ENCODE data around the gene ITGA1.

ITGA1 gene

DNA sequence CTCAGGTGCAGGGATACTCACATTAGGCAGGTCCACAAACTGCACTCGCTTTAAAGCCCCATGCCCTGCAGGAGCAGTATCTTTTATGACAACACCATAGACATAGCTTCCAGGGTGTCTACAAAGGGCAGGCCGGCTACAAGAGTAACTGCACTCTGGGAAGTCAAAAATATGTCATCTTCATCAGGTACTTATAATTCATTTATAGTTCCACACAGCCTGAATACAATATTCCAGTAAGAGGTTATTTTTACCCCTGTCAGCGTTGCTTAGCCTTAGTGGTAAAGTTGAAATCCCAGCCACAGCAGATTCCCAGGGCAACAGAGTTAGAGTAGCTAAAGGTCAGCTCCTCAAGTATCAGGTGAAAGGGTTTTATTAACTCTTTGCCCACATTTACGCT, 119.1 kb downstream of the ITGA1 start:
- H3K27ac Mint-ChIP-seq = no peak overlapping the region
- no peaks in the 10 kb centered on the region for H3K36me3 Mint-ChIP-seq
- ATAC-seq (replicated peaks) = no peak

GRCh38 chr5:52909192-52909591, 121.5 kb downstream of the ITGA1 start:
- DNase-seq = no peak

More for the DNA sequence above, 119.1 kb downstream of the ITGA1 start:
- H3K27me3 Mint-ChIP-seq = no peaks in the 10 kb centered on the region
- no peaks in the 10 kb centered on the region for H3K9me3 Mint-ChIP-seq
- H3K4me3 Mint-ChIP-seq = no peak overlapping the region
- no peak for DNase-seq
- no peaks in the 10 kb centered on the region for H3K4me1 Mint-ChIP-seq

DNA sequence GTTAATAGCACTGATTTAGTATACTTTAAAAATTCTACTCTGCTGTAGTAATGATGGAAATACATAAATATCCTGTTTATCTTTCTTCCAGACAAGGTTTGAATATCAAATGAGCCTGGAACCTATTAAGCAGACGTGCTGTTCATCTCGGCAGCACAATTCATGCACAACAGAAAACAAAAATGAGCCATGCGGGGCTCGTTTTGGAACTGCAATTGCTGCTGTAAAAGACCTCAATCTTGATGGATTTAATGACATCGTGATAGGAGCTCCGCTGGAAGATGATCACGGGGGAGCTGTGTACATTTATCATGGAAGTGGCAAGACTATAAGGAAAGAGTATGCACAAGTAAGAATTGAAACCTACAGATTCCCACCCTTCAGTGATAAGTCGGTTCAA, 122.4 kb downstream of the ITGA1 start:
- H3K27me3 Mint-ChIP-seq = peaks cover under 1 to 3% of the 10 kb centered on the region in 2 donors
- peaks cover 0 to under 1% of the 10 kb centered on the region in 2 donors for H3K4me1 Mint-ChIP-seq
- DNase-seq = no peak
- ATAC-seq (replicated peaks) = no peak
- no peaks in the 10 kb centered on the region for H3K9me3 Mint-ChIP-seq
- H3K36me3 Mint-ChIP-seq = no peaks in the 10 kb centered on the region
- H3K4me3 Mint-ChIP-seq = no peak overlapping the region
- H3K27ac Mint-ChIP-seq = no peak overlapping the region

More at GRCh38 chr5:52909192-52909591, 121.5 kb downstream of the ITGA1 start:
- H3K27ac Mint-ChIP-seq = no peak overlapping the region
- no peak overlapping the region for H3K4me3 Mint-ChIP-seq
- no peaks in the 10 kb centered on the region for H3K4me1 Mint-ChIP-seq
- ATAC-seq (replicated peaks) = no peak
- no peaks in the 10 kb centered on the region for H3K27me3 Mint-ChIP-seq
- H3K36me3 Mint-ChIP-seq = no peaks in the 10 kb centered on the region
- no peaks in the 10 kb centered on the region for H3K9me3 Mint-ChIP-seq

- Mint-ChIP-seq H3K36me3 (no peaks in the 10 kb centered on the region), H3K9me3 (no peaks in the 10 kb centered on the region), H3K4me1 (peaks cover 4 to 8% of the 10 kb centered on the region in 2 donors), H3K4me3 (peak overlapping the region; percentile 53 to 68), H3K27me3 (peaks cover 7 to 14% of the 10 kb centered on the region in 2 donors), H3K27ac (no peak overlapping the region)
- ATAC-seq (replicated peaks) (peak; percentile 92 to 95), DNase-seq (peak; percentile 18)
Measured at GRCh38 chr5:52915176-52915875, 127.6 kb downstream of the ITGA1 start.

- no peaks in the 10 kb centered on the region for H3K4me1 Mint-ChIP-seq
- ATAC-seq (replicated peaks) (no peak), DNase-seq (no peak)
- H3K9me3 Mint-ChIP-seq = no peaks in the 10 kb centered on the region
- H3K4me3 Mint-ChIP-seq = no peak overlapping the region
- H3K27ac Mint-ChIP-seq = no peak overlapping the region
- peaks cover 7 to 11% of the 10 kb centered on the region in 2 donors for H3K27me3 Mint-ChIP-seq
- no peaks in the 10 kb centered on the region for H3K36me3 Mint-ChIP-seq
Measured at GRCh38 chr5:52920929-52921328, 133.2 kb downstream of the ITGA1 start.

DNA sequence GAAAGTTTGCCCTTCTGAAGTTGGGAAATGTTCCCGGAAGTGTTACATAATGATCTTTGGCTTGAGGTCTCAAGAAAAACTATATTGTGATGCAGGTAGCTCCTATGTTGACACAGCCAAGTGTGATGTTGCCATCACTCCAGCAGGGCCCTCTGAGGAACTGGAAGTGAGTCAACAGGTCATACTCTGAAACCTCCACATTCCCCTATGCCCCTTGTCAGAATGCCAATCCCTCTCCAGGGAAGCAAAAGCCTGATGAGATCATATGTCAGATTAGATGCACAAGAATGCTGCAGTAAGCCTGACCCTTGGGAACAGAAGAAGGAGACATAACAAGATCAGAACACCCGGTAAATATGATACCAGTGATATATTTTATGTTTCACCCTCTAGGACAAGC, 134.7 kb downstream of the ITGA1 start:
- ATAC-seq (replicated peaks) = peak in 1 of 2 donors; percentile 22
- DNase-seq = no peak
- Mint-ChIP-seq H3K27me3 (peaks cover 6 to 7% of the 10 kb centered on the region in 2 donors), H3K27ac (no peak overlapping the region), H3K4me3 (no peak overlapping the region), H3K9me3 (no peaks in the 10 kb centered on the region), H3K36me3 (no peaks in the 10 kb centered on the region), H3K4me1 (no peaks in the 10 kb centered on the region)

DNA sequence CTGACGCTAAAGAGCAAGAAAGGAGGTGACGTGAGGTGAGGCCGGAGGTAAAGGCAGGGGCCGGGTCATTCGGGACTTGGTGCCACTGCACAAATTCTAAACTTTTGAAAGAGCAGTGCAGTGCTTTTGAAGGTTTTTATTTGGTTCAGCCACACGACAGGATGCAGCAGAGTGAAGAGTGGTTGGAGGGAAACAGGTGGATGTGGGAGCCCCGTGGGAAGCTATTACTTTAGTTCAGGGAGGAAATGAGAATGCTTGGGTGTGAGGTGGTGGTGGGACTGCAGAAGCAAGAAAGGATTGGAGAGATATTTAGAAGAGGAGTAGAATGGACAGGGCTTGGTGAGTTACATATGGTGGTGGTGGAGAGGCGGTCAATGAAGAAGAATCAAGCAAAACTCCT, 136.7 kb downstream of the ITGA1 start:
- Mint-ChIP-seq H3K4me1 (peaks cover 0 to 3% of the 10 kb centered on the region in 2 donors), H3K9me3 (no peaks in the 10 kb centered on the region), H3K27ac (no peak overlapping the region), H3K4me3 (no peak overlapping the region), H3K27me3 (peaks cover 6 to 7% of the 10 kb centered on the region in 2 donors), H3K36me3 (no peaks in the 10 kb centered on the region)
- ATAC-seq (replicated peaks) (no peak), DNase-seq (no peak)

DNA sequence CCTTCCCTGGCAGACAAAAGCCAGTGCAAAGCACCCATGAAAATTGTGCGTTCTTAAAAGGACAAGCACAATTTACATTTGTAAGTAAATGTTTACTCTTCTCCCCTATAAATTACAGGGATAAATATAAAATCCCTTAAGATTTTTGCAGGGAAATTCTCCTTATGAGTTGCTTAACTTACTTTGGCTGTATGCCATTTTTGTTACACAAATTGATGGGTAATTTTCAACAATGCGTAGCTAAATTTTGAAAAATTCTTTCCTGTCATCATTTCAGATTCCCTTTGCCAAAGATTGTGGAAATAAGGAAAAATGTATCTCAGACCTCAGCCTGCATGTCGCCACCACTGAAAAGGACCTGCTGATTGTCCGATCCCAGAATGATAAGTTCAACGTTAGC, 137.3 kb downstream of the ITGA1 start:
- H3K27me3 Mint-ChIP-seq = peaks cover 6 to 7% of the 10 kb centered on the region in 2 donors
- ATAC-seq (replicated peaks) = no peak
- H3K27ac Mint-ChIP-seq = no peak overlapping the region
- DNase-seq = no peak
- H3K36me3 Mint-ChIP-seq = no peaks in the 10 kb centered on the region
- H3K9me3 Mint-ChIP-seq = no peaks in the 10 kb centered on the region
- H3K4me3 Mint-ChIP-seq = no peak overlapping the region
- H3K4me1 Mint-ChIP-seq = peaks cover 0 to 3% of the 10 kb centered on the region in 2 donors

GRCh38 chr5:52928689-52929088, 141.0 kb downstream of the ITGA1 start:
- DNase-seq (no peak), ATAC-seq (replicated peaks) (peak; percentile 27 to 34)
- Mint-ChIP-seq H3K4me3 (no peak overlapping the region), H3K4me1 (peaks cover 0 to 3% of the 10 kb centered on the region in 2 donors), H3K27me3 (peaks cover 6 to 7% of the 10 kb centered on the region in 2 donors), H3K36me3 (no peaks in the 10 kb centered on the region), H3K27ac (no peak overlapping the region), H3K9me3 (no peaks in the 10 kb centered on the region)

GRCh38 chr5:52938226-52938625, 150.5 kb downstream of the ITGA1 start:
- no peaks in the 10 kb centered on the region for H3K4me1 Mint-ChIP-seq
- no peak overlapping the region for H3K4me3 Mint-ChIP-seq
- no peak for DNase-seq
- H3K9me3 Mint-ChIP-seq = no peaks in the 10 kb centered on the region
- no peak overlapping the region for H3K27ac Mint-ChIP-seq
- H3K27me3 Mint-ChIP-seq = peaks cover 7 to 9% of the 10 kb centered on the region in 2 donors
- ATAC-seq (replicated peaks) = no peak
- peaks cover 0 to 2% of the 10 kb centered on the region in 2 donors for H3K36me3 Mint-ChIP-seq

DNA sequence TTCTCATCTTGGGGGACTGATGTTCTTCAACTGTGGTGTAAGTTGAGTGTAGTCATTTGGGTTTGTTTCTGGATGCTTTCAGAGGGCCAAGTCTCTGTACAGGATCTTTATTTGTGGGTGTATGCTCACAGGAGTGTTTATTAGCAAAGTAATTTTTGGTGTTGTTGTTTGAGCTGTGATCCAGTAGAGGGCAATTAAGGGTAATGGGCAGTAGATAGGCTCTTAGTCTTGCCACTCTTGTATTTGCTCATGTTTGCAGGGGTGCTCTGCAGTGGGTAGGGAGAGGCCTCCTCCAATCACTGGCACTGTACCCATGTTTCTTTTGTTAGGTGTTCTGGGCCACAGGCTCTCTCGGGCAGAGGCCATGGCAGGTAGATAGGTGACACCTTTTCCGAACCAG, 155.6 kb downstream of the ITGA1 start:
- no peak overlapping the region for H3K4me3 Mint-ChIP-seq
- H3K36me3 Mint-ChIP-seq = peaks cover 0 to 3% of the 10 kb centered on the region in 2 donors
- ATAC-seq (replicated peaks) (peak in 1 of 2 donors; percentile 46), DNase-seq (no peak)
- no peaks in the 10 kb centered on the region for H3K9me3 Mint-ChIP-seq
- no peak overlapping the region for H3K27ac Mint-ChIP-seq
- H3K4me1 Mint-ChIP-seq = peaks cover under 1 to 2% of the 10 kb centered on the region in 2 donors
- peaks cover 5 to 11% of the 10 kb centered on the region in 2 donors for H3K27me3 Mint-ChIP-seq

- no peak for ATAC-seq (replicated peaks)
- H3K9me3 Mint-ChIP-seq = no peaks in the 10 kb centered on the region
- H3K27ac Mint-ChIP-seq = no peak overlapping the region
- no peak for DNase-seq
- H3K4me3 Mint-ChIP-seq = no peak overlapping the region
- peaks cover 0 to 3% of the 10 kb centered on the region in 2 donors for H3K36me3 Mint-ChIP-seq
- peaks cover 5 to 11% of the 10 kb centered on the region in 2 donors for H3K27me3 Mint-ChIP-seq
- H3K4me1 Mint-ChIP-seq = peaks cover 5 to 7% of the 10 kb centered on the region in 2 donors
Measured at GRCh38 chr5:52943808-52944207, 156.1 kb downstream of the ITGA1 start.

GRCh38 chr5:52945040-52945439, 157.3 kb downstream of the ITGA1 start:
- Mint-ChIP-seq H3K36me3 (peaks cover 0 to 3% of the 10 kb centered on the region in 2 donors), H3K27me3 (peaks cover 5 to 11% of the 10 kb centered on the region in 2 donors), H3K4me3 (peak overlapping the region; percentile 17 to 30), H3K4me1 (peaks cover 5 to 8% of the 10 kb centered on the region in 2 donors), H3K27ac (no peak overlapping the region), H3K9me3 (no peaks in the 10 kb centered on the region)
- no peak for ATAC-seq (replicated peaks)
- DNase-seq = no peak

DNA sequence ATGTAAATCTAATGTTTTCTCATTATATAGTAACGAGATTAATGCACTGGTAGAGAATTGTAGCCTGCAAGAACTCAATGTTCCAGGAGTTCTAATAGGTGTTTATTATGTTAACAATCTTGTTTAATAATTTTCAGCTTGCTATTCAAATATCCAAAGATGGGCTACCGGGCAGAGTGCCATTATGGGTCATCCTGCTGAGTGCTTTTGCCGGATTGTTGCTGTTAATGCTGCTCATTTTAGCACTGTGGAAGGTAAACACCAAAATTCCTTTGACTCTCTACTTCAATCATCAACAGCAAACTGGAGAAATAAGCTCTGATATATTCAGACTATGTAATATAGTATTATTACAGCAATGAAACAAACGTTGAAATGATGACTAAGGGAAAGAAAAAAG, 159.5 kb downstream of the ITGA1 start:
- no peak overlapping the region for H3K27ac Mint-ChIP-seq
- no peaks in the 10 kb centered on the region for H3K9me3 Mint-ChIP-seq
- H3K36me3 Mint-ChIP-seq = peaks cover 0 to 3% of the 10 kb centered on the region in 2 donors
- DNase-seq (no peak), ATAC-seq (replicated peaks) (no peak)
- H3K27me3 Mint-ChIP-seq = peaks cover 5 to 11% of the 10 kb centered on the region in 2 donors
- H3K4me1 Mint-ChIP-seq = peaks cover 5 to 8% of the 10 kb centered on the region in 2 donors
- no peak overlapping the region for H3K4me3 Mint-ChIP-seq

- H3K4me3 Mint-ChIP-seq = no peak overlapping the region
- peaks cover 5 to 11% of the 10 kb centered on the region in 2 donors for H3K27me3 Mint-ChIP-seq
- H3K4me1 Mint-ChIP-seq = peaks cover 5 to 8% of the 10 kb centered on the region in 2 donors
- no peak overlapping the region for H3K27ac Mint-ChIP-seq
- H3K36me3 Mint-ChIP-seq = peaks cover 0 to 3% of the 10 kb centered on the region in 2 donors
- no peak for DNase-seq
- ATAC-seq (replicated peaks) = no peak
- no peaks in the 10 kb centered on the region for H3K9me3 Mint-ChIP-seq
Measured at GRCh38 chr5:52947851-52948250, 160.1 kb downstream of the ITGA1 start.
